Loucy (cell line): ENCODE data around the gene TUB.

Experiments used
- H2AFZ ChIP-seq: fragments of 200-600 bp; sonication (generic); 2 replicates; pipeline ENCODE4 v1.6.0; 2016; ENCODE audit warnings: antibody characterized with exemption, mild to moderate bottlenecking, low read length, moderate library complexity
- H3F3A ChIP-seq: fragments of 200-600 bp; 2 replicates; pipeline ENCODE4 v1.6.0; 2016; ENCODE audit warnings: antibody characterized with exemption, low read depth, mild to moderate bottlenecking
- H3K27me3 ChIP-seq: fragments of 200-600 bp; sonication (generic); 2 replicates; pipeline ENCODE4 v1.6.1; 2014; ENCODE audit warnings: low read length, mild to moderate bottlenecking; ENCODE audit not compliant: insufficient read depth, poor library complexity, severe bottlenecking
- H3K36me3 ChIP-seq: fragments of 200-600 bp; sonication (generic); 2 replicates; pipeline ENCODE4 v1.6.1; 2016; ENCODE audit warnings: low read length; ENCODE audit not compliant: insufficient read depth
- H3K4me1 ChIP-seq: fragments of 200-600 bp; sonication (generic); 2 replicates; pipeline ENCODE4 v1.5.1; 2014; ENCODE audit warnings: low read length, mild to moderate bottlenecking; ENCODE audit not compliant: insufficient read depth, poor library complexity, severe bottlenecking
- H3K4me2 ChIP-seq: fragments of 200-600 bp; sonication (generic); 2 replicates; pipeline ENCODE4 v1.6.0; 2014; ENCODE audit warnings: antibody characterized with exemption, low read length, low read depth, mild to moderate bottlenecking; ENCODE audit not compliant: poor library complexity, severe bottlenecking
- H3K4me3 ChIP-seq: fragments of 200-600 bp; sonication (generic); 2 replicates; pipeline ENCODE4 v1.5.1; 2014; ENCODE audit warnings: low read length, mild to moderate bottlenecking, mixed read lengths; ENCODE audit not compliant: poor library complexity, severe bottlenecking
- H3K79me2 ChIP-seq: fragments of 200-600 bp; sonication (generic); 2 replicates; pipeline ENCODE4 v1.6.1; 2014; ENCODE audit warnings: low read length; ENCODE audit not compliant: insufficient read depth
- H3K9ac ChIP-seq: fragments of 200-600 bp; sonication (generic); 2 replicates; pipeline ENCODE4 v1.6.0; 2014; ENCODE audit warnings: mild to moderate bottlenecking, low read depth, low read length, moderate library complexity; ENCODE audit not compliant: poor library complexity, severe bottlenecking
- H3K9me2 ChIP-seq: fragments of 200-600 bp; sonication (generic); replicated peaks from 2 replicates; pipeline ENCODE4 v1.6.1; 2016; ENCODE audit warnings: low read depth, low read length, mixed read lengths
- H3K9me3 ChIP-seq: fragments of 200-600 bp; sonication (generic); 2 replicates; pipeline ENCODE4 v1.6.1; 2014; ENCODE audit warnings: mild to moderate bottlenecking, antibody characterized with exemption, low read length, low read depth; ENCODE audit not compliant: insufficient read depth
- H4K20me1 ChIP-seq: fragments of 200-600 bp; sonication (generic); 2 replicates; pipeline ENCODE4 v1.6.0; 2014; ENCODE audit warnings: antibody characterized with exemption, low read length, mild to moderate bottlenecking; ENCODE audit not compliant: insufficient read depth, poor library complexity, severe bottlenecking
- EZH2phosphoT487 ChIP-seq: fragments of 200-600 bp; IDR thresholded peaks from 2 replicates; pipeline ENCODE4 v1.6.1; 2018; ENCODE audit warnings: antibody characterized with exemption, mild to moderate bottlenecking, moderate library complexity, borderline replicate concordance
- TF ChIP-seq, protein P1 (sequence below): fragments of 200-600 bp; sonication (generic); conservative IDR thresholded peaks from 2 replicates; pipeline ENCODE4 v1.5.1; 2014; ENCODE audit warnings: mild to moderate bottlenecking, antibody characterized with exemption, low read length

TUB gene

GRCh38 chr11:8090756-8091155 lies 9.7 kb downstream of the TUB start:
- no peak overlapping the region for H2AFZ ChIP-seq
- TF ChIP-seq, protein P1, sequence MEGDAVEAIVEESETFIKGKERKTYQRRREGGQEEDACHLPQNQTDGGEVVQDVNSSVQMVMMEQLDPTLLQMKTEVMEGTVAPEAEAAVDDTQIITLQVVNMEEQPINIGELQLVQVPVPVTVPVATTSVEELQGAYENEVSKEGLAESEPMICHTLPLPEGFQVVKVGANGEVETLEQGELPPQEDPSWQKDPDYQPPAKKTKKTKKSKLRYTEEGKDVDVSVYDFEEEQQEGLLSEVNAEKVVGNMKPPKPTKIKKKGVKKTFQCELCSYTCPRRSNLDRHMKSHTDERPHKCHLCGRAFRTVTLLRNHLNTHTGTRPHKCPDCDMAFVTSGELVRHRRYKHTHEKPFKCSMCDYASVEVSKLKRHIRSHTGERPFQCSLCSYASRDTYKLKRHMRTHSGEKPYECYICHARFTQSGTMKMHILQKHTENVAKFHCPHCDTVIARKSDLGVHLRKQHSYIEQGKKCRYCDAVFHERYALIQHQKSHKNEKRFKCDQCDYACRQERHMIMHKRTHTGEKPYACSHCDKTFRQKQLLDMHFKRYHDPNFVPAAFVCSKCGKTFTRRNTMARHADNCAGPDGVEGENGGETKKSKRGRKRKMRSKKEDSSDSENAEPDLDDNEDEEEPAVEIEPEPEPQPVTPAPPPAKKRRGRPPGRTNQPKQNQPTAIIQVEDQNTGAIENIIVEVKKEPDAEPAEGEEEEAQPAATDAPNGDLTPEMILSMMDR: peak; percentile 76
- TF ChIP-seq EZH2phosphoT487: no peak
- no peak overlapping the region for H3K4me3 ChIP-seq
- H3K9me2 ChIP-seq: no peaks in the 10 kb centered on the region
- no peaks in the 10 kb centered on the region for H3K4me1 ChIP-seq
- H3F3A ChIP-seq: no peaks in the 10 kb centered on the region
- H3K9ac ChIP-seq: no peak overlapping the region
- H3K79me2 ChIP-seq: no peaks in the 10 kb centered on the region
- H3K27me3 ChIP-seq: no peaks in the 10 kb centered on the region
- H3K4me2 ChIP-seq: no peak overlapping the region
- no peaks in the 10 kb centered on the region for H3K36me3 ChIP-seq
- H3K9me3 ChIP-seq: no peaks in the 10 kb centered on the region
- no peaks in the 10 kb centered on the region for H4K20me1 ChIP-seq

DNA sequence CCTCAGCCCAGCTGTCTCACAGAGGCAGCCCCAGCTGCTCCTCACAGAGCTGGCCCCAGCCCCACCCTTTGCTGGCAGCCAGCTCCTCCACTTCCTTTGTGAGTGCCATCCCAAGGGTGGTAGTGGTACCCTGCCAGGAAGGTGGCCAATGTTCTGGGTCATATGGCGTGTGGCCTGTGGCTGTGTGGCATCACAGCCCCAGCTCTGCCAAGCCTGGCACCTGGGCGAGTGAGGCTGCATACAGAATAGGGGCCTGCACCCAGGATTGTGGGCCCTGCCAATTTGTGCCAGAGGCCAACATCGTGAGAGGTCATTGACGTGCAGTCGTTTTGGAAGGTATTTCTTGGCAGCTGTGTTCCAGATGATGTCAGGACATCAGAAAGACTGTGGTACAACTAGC lies 10.7 kb downstream of the TUB start:
- H3K9me3 ChIP-seq: no peaks in the 10 kb centered on the region
- no peak overlapping the region for H2AFZ ChIP-seq
- no peak overlapping the region for H3K9ac ChIP-seq
- H3K4me1 ChIP-seq: no peaks in the 10 kb centered on the region
- H3K4me3 ChIP-seq: no peak overlapping the region
- no peaks in the 10 kb centered on the region for H3K27me3 ChIP-seq
- H4K20me1 ChIP-seq: no peaks in the 10 kb centered on the region
- no peaks in the 10 kb centered on the region for H3K79me2 ChIP-seq
- no peak overlapping the region for H3K4me2 ChIP-seq
- TF ChIP-seq EZH2phosphoT487: no peak
- TF ChIP-seq, protein P1: no peak
- H3K9me2 ChIP-seq: no peaks in the 10 kb centered on the region
- no peaks in the 10 kb centered on the region for H3F3A ChIP-seq
- H3K36me3 ChIP-seq: no peaks in the 10 kb centered on the region

- H2AFZ ChIP-seq: peak overlapping the region; percentile 28; the same call in 1 of the 2 replicates
- H3K4me1 ChIP-seq: no peaks in the 10 kb centered on the region
- H3K4me2 ChIP-seq: no peak overlapping the region
- no peak overlapping the region for H3K9ac ChIP-seq
- H3K4me3 ChIP-seq: no peak overlapping the region
- TF ChIP-seq, protein P1: peak; percentile 48
- no peak for TF ChIP-seq EZH2phosphoT487
- H3K9me3 ChIP-seq: no peaks in the 10 kb centered on the region
- H3F3A ChIP-seq: no peaks in the 10 kb centered on the region
- no peaks in the 10 kb centered on the region for H4K20me1 ChIP-seq
- no peaks in the 10 kb centered on the region for H3K36me3 ChIP-seq
- no peaks in the 10 kb centered on the region for H3K9me2 ChIP-seq
- H3K27me3 ChIP-seq: no peaks in the 10 kb centered on the region
- no peaks in the 10 kb centered on the region for H3K79me2 ChIP-seq
These were observed 11.8 kb downstream of the TUB start for GRCh38 chr11:8092587-8093424.
